WTC11 (cell line): ENCODE data around the gene ULK4.
"Not testable (repeated sequence)": the region's sequence is repeated elsewhere in the genome, so short reads cannot be mapped to it uniquely, and the experiment has no call there.

Experiments
- CREB1 ChIP-seq: sonication (generic); formaldehyde crosslinking; IDR thresholded peaks from 2 replicates; pipeline ENCODE4 v1.8.0; 2023; ENCODE audit warnings: mild to moderate bottlenecking, missing genetic modification reagents
- ELF4 ChIP-seq: sonication (generic); formaldehyde crosslinking; IDR thresholded peaks from 2 replicates; pipeline ENCODE4 v1.8.1; 2022; ENCODE audit warnings: low read depth, mild to moderate bottlenecking, moderate library complexity, missing genetic modification reagents
- ESRRA ChIP-seq: sonication (generic); formaldehyde crosslinking; IDR thresholded peaks from 2 replicates; pipeline ENCODE4 v1.8.1; 2022; ENCODE audit warnings: mild to moderate bottlenecking, missing genetic modification reagents, borderline replicate concordance
- ETV6 ChIP-seq: sonication (generic); formaldehyde crosslinking; IDR thresholded peaks from 2 replicates; pipeline ENCODE4 v1.8.1; 2022; ENCODE audit warnings: mild to moderate bottlenecking, missing genetic modification reagents
- JUN ChIP-seq: sonication (generic); formaldehyde crosslinking; IDR thresholded peaks from 2 replicates; pipeline ENCODE4 v1.8.0; 2023; ENCODE audit warnings: mild to moderate bottlenecking, missing genetic modification reagents
- MYBL2 ChIP-seq: sonication (generic); formaldehyde crosslinking; IDR thresholded peaks from 2 replicates; pipeline ENCODE4 v1.8.1; 2023; ENCODE audit warnings: mild to moderate bottlenecking, moderate library complexity, missing genetic modification reagents
- NFATC4 ChIP-seq: fragments of 250-450 bp; sonication (Bioruptor Pico); IDR thresholded peaks from 2 replicates; pipeline ENCODE4 v1.9.0; 2021; ENCODE audit warnings: mild to moderate bottlenecking
- SP1 ChIP-seq: sonication (generic); formaldehyde crosslinking; conservative IDR thresholded peaks from 2 replicates; pipeline ENCODE4 v1.8.1; 2022; ENCODE audit warnings: missing genetic modification reagents
- TEAD4 ChIP-seq: sonication (generic); formaldehyde crosslinking; IDR thresholded peaks from 2 replicates; pipeline ENCODE4 v1.8.0; 2022; ENCODE audit warnings: mild to moderate bottlenecking, missing genetic modification reagents
- ZBTB21 ChIP-seq: sonication (generic); formaldehyde crosslinking; IDR thresholded peaks from 2 replicates; pipeline ENCODE4 v1.8.1; 2023; ENCODE audit warnings: mild to moderate bottlenecking, missing genetic modification reagents, borderline replicate concordance
- ZNF121 ChIP-seq: sonication (generic); formaldehyde crosslinking; IDR thresholded peaks from 2 replicates; pipeline ENCODE4 v1.8.0; 2023; ENCODE audit warnings: missing genetic modification reagents
- TF ChIP-seq, protein P1 (sequence below): fragments of 200-600 bp; IDR thresholded peaks from 2 replicates; pipeline ENCODE4 v1.8.0; 2022; ENCODE audit warnings: antibody characterized with exemption

DNA sequence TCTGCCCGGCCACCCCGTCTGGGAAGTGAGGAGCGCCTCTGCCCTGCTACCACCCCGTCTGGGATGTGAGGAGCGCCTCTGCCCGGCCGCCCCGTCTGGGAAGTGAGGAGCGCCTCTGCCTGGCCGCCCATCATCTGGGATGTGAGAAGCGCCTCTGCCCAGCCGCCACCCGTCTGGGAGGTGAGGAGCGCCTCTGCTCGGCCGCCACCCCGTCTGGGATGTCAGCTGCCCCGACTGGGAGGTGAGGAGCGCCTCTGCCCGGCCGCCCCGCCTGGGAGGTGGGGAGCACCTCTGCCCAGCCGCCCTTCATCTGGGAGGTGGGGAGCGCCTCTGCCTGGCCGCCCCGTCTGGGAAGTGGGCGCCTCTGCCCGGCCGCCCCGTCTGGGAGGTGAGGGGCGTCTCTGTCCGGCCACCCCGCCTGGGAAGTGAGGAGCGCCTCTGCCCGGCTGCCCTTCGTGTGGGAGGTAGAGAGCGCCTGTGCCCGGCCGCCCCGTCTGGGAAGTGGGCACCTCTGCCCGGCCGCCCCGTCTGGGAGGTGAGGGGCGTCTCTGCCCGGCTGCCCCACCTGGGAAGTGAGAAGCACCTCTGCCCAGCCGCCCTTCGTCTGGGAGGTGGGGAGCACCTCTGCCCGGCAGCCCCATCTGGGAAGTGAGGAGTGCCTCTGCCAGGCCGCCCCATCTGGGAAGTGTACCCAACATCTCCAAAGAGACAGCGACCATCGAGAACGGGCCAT lies 120.8 kb downstream of the ULK4 start:
- TF ChIP-seq ZBTB21, NFATC4, ELF4, SP1, ESRRA, CREB1, JUN, ETV6, TEAD4, ZNF121, MYBL2 (CRISPR knock-in tag): not testable (repeated sequence)
- TF ChIP-seq, protein P1, sequence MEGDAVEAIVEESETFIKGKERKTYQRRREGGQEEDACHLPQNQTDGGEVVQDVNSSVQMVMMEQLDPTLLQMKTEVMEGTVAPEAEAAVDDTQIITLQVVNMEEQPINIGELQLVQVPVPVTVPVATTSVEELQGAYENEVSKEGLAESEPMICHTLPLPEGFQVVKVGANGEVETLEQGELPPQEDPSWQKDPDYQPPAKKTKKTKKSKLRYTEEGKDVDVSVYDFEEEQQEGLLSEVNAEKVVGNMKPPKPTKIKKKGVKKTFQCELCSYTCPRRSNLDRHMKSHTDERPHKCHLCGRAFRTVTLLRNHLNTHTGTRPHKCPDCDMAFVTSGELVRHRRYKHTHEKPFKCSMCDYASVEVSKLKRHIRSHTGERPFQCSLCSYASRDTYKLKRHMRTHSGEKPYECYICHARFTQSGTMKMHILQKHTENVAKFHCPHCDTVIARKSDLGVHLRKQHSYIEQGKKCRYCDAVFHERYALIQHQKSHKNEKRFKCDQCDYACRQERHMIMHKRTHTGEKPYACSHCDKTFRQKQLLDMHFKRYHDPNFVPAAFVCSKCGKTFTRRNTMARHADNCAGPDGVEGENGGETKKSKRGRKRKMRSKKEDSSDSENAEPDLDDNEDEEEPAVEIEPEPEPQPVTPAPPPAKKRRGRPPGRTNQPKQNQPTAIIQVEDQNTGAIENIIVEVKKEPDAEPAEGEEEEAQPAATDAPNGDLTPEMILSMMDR, result not testable (repeated sequence)
